HG03064 (cell line): ENCODE results near the gene AQP7.
"Not testable (repeated sequence)": the region's sequence is repeated elsewhere in the genome, so short reads cannot be mapped to it uniquely, and the experiment has no call there.

Experiments used
- ATAC-seq: cut with Tn5 transposase; IDR thresholded peaks from one replicate; pipeline ENCODE4 v1.9.1; 2021; ENCODE audit warnings: low read depth; ENCODE audit not compliant: unreplicated experiment

The AQP7 gene

GRCh38 chr9:33399047-33399446 lies 3.3 kb downstream of the AQP7 start:
- ATAC-seq: not testable (repeated sequence)

GRCh38 chr9:33397801-33398200 lies 4.6 kb downstream of the AQP7 start:
- not testable (repeated sequence) for ATAC-seq

GRCh38 chr9:33395159-33395879 lies 7.0 kb downstream of the AQP7 start:
- ATAC-seq: not testable (repeated sequence)

- not testable (repeated sequence) for ATAC-seq
These were observed 8.4 kb downstream of the AQP7 start for GRCh38 chr9:33393986-33394385.

GRCh38 chr9:33393581-33393980 lies 8.8 kb downstream of the AQP7 start:
- no peak for ATAC-seq

- ATAC-seq: not testable (repeated sequence)
These were observed 9.8 kb downstream of the AQP7 start for GRCh38 chr9:33392591-33393021.

- ATAC-seq: not testable (repeated sequence)
These were observed 11.1 kb downstream of the AQP7 start for GRCh38 chr9:33391111-33391771.

- no peak for ATAC-seq
These were observed 14.0 kb downstream of the AQP7 start for GRCh38 chr9:33388110-33388994.

- not testable (repeated sequence) for ATAC-seq
These were observed 15.4 kb downstream of the AQP7 start for GRCh38 chr9:33386998-33387397.

GRCh38 chr9:33386641-33386996 lies 15.7 kb downstream of the AQP7 start:
- not testable (repeated sequence) for ATAC-seq

GRCh38 chr9:33385979-33386640 lies 16.3 kb downstream of the AQP7 start:
- not testable (repeated sequence) for ATAC-seq

- not testable (repeated sequence) for ATAC-seq
These were observed 16.8 kb downstream of the AQP7 start for GRCh38 chr9:33385536-33385935.

- not testable (repeated sequence) for ATAC-seq
These were observed 19.0 kb downstream of the AQP7 start for GRCh38 chr9:33383396-33383795.

GRCh38 chr9:33382397-33382796 lies 20.0 kb downstream of the AQP7 start:
- ATAC-seq: not testable (repeated sequence)

GRCh38 chr9:33381231-33381791 lies 21.1 kb downstream of the AQP7 start:
- no peak for ATAC-seq

- ATAC-seq: no peak
These were observed 21.8 kb downstream of the AQP7 start for GRCh38 chr9:33380390-33381094.

GRCh38 chr9:33379666-33380389 lies 22.5 kb downstream of the AQP7 start:
- ATAC-seq: no peak

GRCh38 chr9:33378121-33378795 lies 24.1 kb downstream of the AQP7 start:
- ATAC-seq: no peak
